NCI-H1105 (cell line): Measurements from ENCODE around the gene SETX.
A peak's percentile ranks its signal among the peaks of the same experiment; 100 is the strongest.

Experiments
- DNase-seq: peaks from one replicate; lab custom pipeline; 2025; lab: John Stamatoyannopoulos, UW

Gene SETX

DNA sequence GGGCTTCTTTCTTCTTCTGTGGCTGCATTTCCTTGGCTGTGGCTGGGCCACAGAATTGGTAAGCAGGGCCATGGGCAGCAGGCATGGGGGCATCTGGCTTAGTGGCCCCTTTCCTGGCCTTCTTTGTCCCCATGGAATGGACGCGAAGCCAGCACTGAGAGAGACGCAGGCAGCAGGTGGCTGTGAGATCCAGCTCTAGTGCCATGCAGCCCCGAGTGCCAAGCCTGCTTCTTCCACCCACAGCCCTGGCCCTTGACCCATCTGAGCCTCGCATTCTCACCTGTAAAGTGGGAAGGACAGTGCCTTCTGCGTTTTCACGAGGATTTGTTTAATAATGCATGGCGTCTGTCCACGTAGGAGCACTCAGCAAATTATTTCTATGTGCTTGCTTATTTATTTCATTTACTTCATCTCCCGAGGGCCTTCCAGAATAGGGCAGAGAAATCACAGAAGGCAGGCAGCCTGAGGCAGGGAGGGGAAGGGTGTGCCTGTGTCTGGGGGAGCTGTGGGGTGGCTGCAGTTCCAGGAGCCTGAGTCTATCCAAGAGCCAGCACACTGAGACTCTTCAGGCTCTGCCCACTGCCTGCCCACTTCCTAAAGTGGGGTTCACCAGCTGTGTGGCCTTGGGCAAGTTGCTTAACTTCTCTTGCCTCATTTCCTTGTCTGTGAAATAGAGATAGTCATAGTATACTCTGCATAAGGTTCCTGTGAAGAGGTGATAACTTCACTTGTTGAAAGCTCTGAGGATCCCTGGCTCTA, 137.7 kb downstream of the SETX start:
- DNase-seq: no peak

DNA sequence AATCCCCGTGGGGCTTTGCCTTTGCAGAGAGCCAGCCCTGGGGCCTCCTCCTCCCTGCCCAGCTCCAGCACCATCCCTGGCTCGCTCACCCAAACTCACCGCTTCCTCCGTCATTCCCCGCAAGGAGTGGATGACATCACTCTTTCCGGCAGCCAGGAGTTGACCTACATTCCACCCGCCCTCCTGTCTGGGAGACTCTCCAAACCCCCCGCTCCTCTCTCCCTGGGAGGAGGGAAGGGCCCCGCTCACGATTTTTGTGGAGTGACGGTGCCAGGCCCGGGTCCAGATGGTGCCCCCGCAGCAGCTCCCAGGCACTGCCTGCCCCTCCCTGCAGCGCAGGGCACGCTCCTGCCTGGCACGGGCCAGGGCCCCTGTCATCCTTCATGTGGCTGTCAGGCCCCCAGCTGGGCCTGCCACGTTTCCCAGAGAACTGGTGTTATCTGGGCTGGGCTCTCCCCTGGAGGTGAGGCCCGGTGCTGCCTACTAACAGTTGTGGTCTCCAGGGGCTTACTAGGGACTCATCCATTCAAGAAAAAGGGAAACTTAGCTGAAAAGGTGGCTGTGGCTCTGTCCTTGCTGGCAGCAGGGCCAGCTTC, 140.7 kb downstream of the SETX start:
- DNase-seq: peak; percentile 36

GRCh38 chr9:132211570-132211969, 143.2 kb downstream of the SETX start:
- no peak for DNase-seq
